ENCODE results near the gene ATP11B. TPM values are rescaled to one million over a fixed set of nuclear protein-coding genes. Genes with fewer than 3 reads are reported as not detected.

ATP11B gene
- total RNA-seq, 2 donors from 2014 or later: 68.8 to 68.9 TPM

DNA sequence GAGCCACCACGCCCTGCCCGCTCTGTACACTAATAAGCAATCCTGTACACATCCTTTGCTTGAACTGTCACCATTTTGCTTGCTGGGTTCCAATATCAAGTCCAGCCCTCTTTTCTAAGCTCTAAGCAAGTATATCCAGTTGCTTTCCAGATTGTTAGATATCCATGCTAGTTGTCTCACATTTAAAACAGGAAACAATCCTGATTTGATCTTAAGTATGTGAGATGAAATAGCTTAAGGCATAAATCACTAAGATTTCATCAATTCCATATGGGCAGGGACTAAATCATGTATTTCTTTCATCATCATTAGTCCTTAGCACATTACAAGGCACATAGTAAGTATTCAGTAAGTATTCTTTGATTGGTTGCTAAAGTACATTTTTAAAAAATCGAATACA, 16.2 kb downstream of the ATP11B start:
- DNase-seq (ENCODE audit: low spot score) (no peak), ATAC-seq (ENCODE audit: insufficient number of reproducible peaks, low FRiP score, low read depth) (no peak)
- H3K36me3 ChIP-seq: no peaks in the 10 kb centered on the region
- H3K27ac ChIP-seq: no peak overlapping the region
- no peaks in the 10 kb centered on the region for H3K9me3 ChIP-seq
- TF ChIP-seq, protein P1, sequence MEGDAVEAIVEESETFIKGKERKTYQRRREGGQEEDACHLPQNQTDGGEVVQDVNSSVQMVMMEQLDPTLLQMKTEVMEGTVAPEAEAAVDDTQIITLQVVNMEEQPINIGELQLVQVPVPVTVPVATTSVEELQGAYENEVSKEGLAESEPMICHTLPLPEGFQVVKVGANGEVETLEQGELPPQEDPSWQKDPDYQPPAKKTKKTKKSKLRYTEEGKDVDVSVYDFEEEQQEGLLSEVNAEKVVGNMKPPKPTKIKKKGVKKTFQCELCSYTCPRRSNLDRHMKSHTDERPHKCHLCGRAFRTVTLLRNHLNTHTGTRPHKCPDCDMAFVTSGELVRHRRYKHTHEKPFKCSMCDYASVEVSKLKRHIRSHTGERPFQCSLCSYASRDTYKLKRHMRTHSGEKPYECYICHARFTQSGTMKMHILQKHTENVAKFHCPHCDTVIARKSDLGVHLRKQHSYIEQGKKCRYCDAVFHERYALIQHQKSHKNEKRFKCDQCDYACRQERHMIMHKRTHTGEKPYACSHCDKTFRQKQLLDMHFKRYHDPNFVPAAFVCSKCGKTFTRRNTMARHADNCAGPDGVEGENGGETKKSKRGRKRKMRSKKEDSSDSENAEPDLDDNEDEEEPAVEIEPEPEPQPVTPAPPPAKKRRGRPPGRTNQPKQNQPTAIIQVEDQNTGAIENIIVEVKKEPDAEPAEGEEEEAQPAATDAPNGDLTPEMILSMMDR (IDR thresholded peaks at IDR 0.05): no peak
- H3K4me3 ChIP-seq: no peak overlapping the region
- no peaks in the 10 kb centered on the region for H3K27me3 ChIP-seq (replicated peaks; ENCODE audit: insufficient read depth)
- peaks cover 8 to 20% of the 10 kb centered on the region in 2 donors for H3K4me1 ChIP-seq (ENCODE audit: control insufficient read depth in 1 of 2, low read depth in 2 of 2)

DNA sequence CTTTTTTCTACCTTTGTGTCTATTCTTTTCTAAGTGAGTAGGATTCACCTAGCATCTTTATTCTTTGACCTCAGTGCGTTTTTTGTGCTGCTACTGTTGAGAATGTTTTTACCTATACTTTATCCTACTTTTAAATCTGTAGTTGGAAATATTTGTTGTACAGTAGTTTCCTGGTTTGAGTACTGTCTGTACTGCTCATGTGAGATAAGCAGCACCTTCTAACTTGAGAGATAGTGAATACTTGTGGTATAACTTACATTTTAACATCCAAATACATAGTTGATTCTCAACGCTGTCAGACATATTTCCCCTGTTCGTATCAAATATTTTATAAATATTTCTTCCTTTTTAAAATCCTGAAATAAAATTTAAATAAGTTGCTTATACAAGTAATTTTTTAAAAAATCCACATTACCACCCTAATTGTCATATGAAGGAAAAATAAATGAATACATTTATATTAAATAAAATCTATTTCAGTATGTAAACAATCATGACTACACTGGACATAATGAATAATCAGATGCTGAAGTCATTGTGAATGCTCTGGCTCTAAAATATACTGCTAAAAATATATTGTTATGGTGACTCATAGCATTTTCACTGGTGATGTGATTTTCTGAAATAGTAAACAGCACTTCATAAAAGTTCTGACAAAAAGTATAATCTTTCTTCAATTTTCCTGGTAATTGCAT, 17.4 kb downstream of the ATP11B start:
- Histone ChIP-seq H3K36me3 (no peaks in the 10 kb centered on the region), H3K4me1 (ENCODE audit: control insufficient read depth in 1 of 2, low read depth in 2 of 2) (peaks cover 8 to 20% of the 10 kb centered on the region in 2 donors), H3K4me3 (no peak overlapping the region), H3K27me3 (replicated peaks; ENCODE audit: insufficient read depth) (no peaks in the 10 kb centered on the region), H3K9me3 (no peaks in the 10 kb centered on the region), H3K27ac (no peak overlapping the region)
- DNase-seq (ENCODE audit: low spot score) (no peak), ATAC-seq (ENCODE audit: insufficient number of reproducible peaks, low FRiP score, low read depth) (no peak)
- TF ChIP-seq, protein P1 (IDR thresholded peaks at IDR 0.05): no peak

DNA sequence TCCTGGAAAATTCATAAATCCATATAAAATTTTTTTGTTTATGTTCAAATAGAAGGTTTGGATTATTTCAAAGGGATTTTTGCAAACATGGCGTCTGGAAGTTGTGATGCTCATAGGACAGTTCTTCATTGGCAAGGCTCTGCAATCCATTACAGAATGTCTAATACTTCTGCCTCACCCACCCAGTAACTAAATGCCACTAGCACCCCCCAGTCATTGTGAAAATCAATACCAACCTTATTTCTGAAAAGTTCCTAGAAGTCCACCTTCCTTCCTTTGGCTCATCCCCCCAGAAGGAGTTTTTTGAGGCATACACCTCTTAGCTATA, 17.9 kb downstream of the ATP11B start:
- H3K27me3 ChIP-seq (replicated peaks; ENCODE audit: insufficient read depth): no peaks in the 10 kb centered on the region
- H3K4me1 ChIP-seq (ENCODE audit: control insufficient read depth in 1 of 2, low read depth in 2 of 2): peaks cover 8 to 20% of the 10 kb centered on the region in 2 donors
- DNase-seq (ENCODE audit: low spot score) (no peak), ATAC-seq (ENCODE audit: insufficient number of reproducible peaks, low FRiP score, low read depth) (no peak)
- H3K36me3 ChIP-seq: no peaks in the 10 kb centered on the region
- TF ChIP-seq, protein P1 (IDR thresholded peaks at IDR 0.05): no peak
- H3K9me3 ChIP-seq: no peaks in the 10 kb centered on the region
- no peak overlapping the region for H3K27ac ChIP-seq
- H3K4me3 ChIP-seq: no peak overlapping the region

DNA sequence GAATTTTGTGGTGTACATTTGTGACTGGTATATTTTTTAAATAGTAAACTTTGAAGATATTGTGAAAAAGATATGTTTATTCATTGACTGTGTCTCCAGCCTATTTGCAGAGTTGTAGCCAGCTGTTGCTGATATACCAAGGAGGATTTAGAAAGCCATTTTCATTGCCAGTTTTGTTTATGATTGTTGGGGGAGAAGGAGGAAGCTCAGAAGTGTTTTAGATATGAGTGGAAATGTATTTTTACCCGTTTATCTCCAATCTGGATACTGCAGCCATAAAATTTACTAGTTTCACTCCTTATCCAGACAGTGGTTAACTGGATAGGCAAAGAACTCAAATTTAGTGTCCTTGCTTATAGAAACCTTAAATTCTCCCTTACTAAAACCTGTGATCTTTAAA, 18.8 kb downstream of the ATP11B start:
- H3K36me3 ChIP-seq: no peaks in the 10 kb centered on the region
- H3K4me3 ChIP-seq: no peak overlapping the region
- ATAC-seq (ENCODE audit: insufficient number of reproducible peaks, low FRiP score, low read depth): no peak
- no peak overlapping the region for H3K27ac ChIP-seq
- peaks cover 8 to 20% of the 10 kb centered on the region in 2 donors for H3K4me1 ChIP-seq (ENCODE audit: control insufficient read depth in 1 of 2, low read depth in 2 of 2)
- H3K9me3 ChIP-seq: no peaks in the 10 kb centered on the region
- DNase-seq (ENCODE audit: low spot score): no peak
- TF ChIP-seq, protein P1 (IDR thresholded peaks at IDR 0.05): no peak
- H3K27me3 ChIP-seq (replicated peaks; ENCODE audit: insufficient read depth): no peaks in the 10 kb centered on the region

DNA sequence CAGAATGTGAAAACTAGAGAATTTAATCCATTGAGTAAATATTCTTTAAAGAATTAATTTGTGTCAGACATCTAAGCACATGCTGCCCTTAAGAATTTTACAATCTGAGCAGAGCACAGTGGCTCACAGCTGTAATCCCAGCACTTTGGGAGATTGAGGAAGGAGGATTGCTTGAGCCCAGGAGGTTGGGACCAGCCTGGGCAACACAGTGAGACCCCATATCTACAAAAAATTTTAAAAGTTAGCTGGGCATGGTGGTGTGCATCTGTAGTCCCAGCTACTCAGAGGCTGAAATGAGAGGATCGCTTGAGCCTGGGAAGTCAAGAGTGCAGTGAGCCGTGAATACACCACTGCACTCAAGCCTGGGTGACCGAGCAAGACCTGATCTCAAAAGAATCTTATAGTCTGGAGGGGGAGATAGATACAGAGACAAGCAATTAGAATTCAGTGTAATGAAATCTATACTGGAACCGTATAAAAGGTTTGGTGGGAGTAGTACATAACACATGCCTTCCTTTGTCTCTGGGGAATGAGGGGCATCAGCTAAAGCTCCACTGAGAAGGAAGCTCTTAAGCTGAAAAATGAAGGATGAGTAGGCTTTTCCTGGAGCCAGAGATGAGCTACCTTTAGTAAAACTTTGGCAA, 21.2 kb downstream of the ATP11B start:
- ATAC-seq (ENCODE audit: insufficient number of reproducible peaks, low FRiP score, low read depth) (no peak), DNase-seq (ENCODE audit: low spot score) (no peak)
- Histone ChIP-seq H3K4me1 (ENCODE audit: control insufficient read depth in 1 of 2, low read depth in 2 of 2) (peaks cover 0 to 7% of the 10 kb centered on the region in 2 donors), H3K27ac (no peak overlapping the region), H3K36me3 (no peaks in the 10 kb centered on the region), H3K27me3 (replicated peaks; ENCODE audit: insufficient read depth) (no peaks in the 10 kb centered on the region), H3K9me3 (no peaks in the 10 kb centered on the region), H3K4me3 (no peak overlapping the region)
- TF ChIP-seq, protein P1 (IDR thresholded peaks at IDR 0.05): no peak

All from thoracic aorta (tissue), 2 donors.